Measurements from ENCODE around the gene SLC13A5.
"Not testable (repeated sequence)": the region's sequence is repeated elsewhere in the genome, so short reads cannot be mapped to it uniquely, and the experiment has no call there.

Gene SLC13A5

DNA sequence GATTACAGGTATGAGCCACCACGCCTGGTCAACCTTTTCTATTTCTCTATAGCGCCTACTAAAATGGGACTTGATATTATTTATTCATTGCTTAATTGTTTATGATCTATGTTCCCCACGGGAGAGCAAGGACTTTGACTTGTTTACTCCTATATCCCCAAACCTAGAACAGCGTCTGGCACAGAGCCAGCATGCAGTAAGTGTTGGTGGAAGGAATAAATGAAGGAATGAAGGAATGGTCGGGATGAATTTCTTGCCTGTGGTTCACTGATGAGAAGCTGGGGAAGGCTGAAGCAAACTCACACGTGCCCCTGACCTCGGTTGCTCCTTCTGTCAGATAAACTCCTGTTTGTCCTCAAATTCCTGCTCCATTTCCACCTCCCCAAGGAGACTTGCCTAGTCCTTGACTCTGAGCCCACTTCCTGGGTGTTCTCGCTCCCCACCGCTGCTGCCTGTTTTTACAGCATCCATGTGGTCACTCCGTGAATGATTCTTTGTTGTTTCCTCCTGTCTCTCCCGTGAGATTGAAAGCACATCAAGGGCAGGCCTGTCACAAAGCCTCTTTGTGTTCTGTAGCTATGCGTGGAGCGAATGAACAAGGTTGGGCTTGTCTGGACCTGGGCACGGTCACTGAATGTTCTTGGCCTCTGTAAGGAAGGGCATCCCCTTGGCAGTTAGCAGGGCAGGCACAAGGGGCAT is 44.3 kb downstream of the SLC13A5 start:
- TF ChIP-seq POLR2AphosphoS5 (IDR thresholded peaks at IDR 0.05; ENCODE audit: borderline replicate concordance, low read depth, low read length) (no peak), EZH2 (IDR thresholded peaks at IDR 0.05) (no peak), FOXP2 (optimal IDR thresholded peaks at IDR 0.05; ENCODE audit: control extremely low read depth, extremely low read length, insufficient read depth) (no peak)
- no peak overlapping the region for H3K27ac ChIP-seq
- H3K9me3 ChIP-seq (ENCODE audit: low read depth, low read length), result no peaks in the 10 kb centered on the region
- H3K9ac ChIP-seq (ENCODE audit: insufficient read length), result no peak overlapping the region
- no peak overlapping the region for H3K4me3 ChIP-seq
- no peak for DNase-seq (ENCODE audit: low read depth, low spot score)
- H3K36me3 ChIP-seq (ENCODE audit: insufficient read depth, low read length), result no peaks in the 10 kb centered on the region

DNA sequence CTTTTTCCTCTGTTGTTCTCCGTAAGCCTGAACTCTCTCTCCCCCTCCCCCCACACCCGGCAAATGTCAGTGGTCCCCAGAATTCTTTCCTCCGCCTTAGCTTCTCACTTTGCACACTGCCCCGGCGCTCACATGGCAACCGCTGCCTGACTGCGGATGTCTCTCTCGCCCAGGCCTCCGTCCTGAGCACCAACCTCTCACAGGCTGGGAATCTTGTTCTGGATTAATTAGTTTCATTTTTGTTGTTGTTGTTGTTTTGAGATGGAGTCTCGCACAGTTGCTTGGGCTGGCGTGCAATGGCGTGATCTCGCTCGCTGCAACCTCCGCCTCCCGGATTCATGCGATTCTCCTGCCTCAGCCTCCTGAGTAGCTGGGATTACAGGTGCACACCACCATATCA is 45.0 kb downstream of the SLC13A5 start:
- no peak overlapping the region for H3K4me3 ChIP-seq
- no peak for TF ChIP-seq FOXP2 (optimal IDR thresholded peaks at IDR 0.05; ENCODE audit: control extremely low read depth, extremely low read length, insufficient read depth)
- no peak for TF ChIP-seq EZH2 (IDR thresholded peaks at IDR 0.05)
- TF ChIP-seq POLR2AphosphoS5 (IDR thresholded peaks at IDR 0.05; ENCODE audit: borderline replicate concordance, low read depth, low read length), result no peak
- no peaks in the 10 kb centered on the region for H3K36me3 ChIP-seq (ENCODE audit: insufficient read depth, low read length)
- no peak for DNase-seq (ENCODE audit: low read depth, low spot score)
- no peak overlapping the region for H3K27ac ChIP-seq
- H3K9ac ChIP-seq (ENCODE audit: insufficient read length), result no peak overlapping the region
- H3K9me3 ChIP-seq (ENCODE audit: low read depth, low read length), result no peaks in the 10 kb centered on the region

DNA sequence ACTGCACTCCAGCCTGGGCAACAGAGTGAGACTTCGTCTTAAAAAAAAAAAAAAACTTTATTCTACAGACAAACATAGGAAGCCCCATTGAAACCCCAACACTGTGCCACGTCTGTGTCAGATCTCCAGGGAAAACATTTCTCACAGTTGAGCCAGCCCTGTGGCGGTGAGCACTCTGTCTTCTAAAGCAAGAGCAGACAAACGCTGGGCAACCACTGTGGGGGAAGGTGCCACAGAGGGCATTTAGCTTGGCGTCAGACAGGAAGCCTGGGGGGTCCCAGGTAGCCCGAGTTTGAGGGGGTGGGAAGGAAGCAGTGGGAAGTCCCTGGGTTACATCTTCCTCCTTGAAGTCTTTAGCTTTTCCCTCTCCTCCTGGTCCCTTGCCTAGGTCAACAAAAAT is 45.7 kb downstream of the SLC13A5 start:
- H3K27ac ChIP-seq, result no peak overlapping the region
- no peak for TF ChIP-seq POLR2AphosphoS5 (IDR thresholded peaks at IDR 0.05; ENCODE audit: borderline replicate concordance, low read depth, low read length)
- no peak for TF ChIP-seq FOXP2 (optimal IDR thresholded peaks at IDR 0.05; ENCODE audit: control extremely low read depth, extremely low read length, insufficient read depth)
- TF ChIP-seq EZH2 (IDR thresholded peaks at IDR 0.05), result no peak

DNA sequence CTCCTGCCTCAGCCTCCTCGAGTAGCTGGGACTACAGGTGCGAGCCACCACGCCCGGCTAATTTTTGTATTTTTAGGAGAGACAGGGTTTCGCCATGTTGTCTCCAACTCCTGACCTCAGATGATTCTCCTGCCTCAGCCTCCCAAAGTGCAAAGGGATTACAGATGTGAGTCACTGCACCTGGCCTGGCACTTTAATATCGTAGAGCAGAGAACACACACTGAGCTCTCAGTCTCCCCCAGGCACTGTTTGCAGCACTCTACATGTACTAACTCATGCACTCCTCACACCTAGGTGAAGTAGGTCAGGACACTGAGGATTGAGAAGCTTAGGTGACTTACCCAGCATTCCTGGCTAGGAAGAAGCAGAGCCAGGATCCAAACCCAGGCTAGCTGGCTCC is 46.6 kb downstream of the SLC13A5 start:
- H3K36me3 ChIP-seq (ENCODE audit: insufficient read depth, low read length), result no peaks in the 10 kb centered on the region
- no peak overlapping the region for H3K4me3 ChIP-seq
- H3K9ac ChIP-seq (ENCODE audit: insufficient read length), result no peak overlapping the region
- no peak for DNase-seq (ENCODE audit: low read depth, low spot score)
- H3K27ac ChIP-seq, result no peak overlapping the region
- H3K9me3 ChIP-seq (ENCODE audit: low read depth, low read length), result no peaks in the 10 kb centered on the region
- TF ChIP-seq POLR2AphosphoS5 (IDR thresholded peaks at IDR 0.05; ENCODE audit: borderline replicate concordance, low read depth, low read length) (no peak), EZH2 (IDR thresholded peaks at IDR 0.05) (no peak), FOXP2 (optimal IDR thresholded peaks at IDR 0.05; ENCODE audit: control extremely low read depth, extremely low read length, insufficient read depth) (no peak)

More for the DNA sequence above, 45.7 kb downstream of the SLC13A5 start:
- Histone ChIP-seq H3K4me3 (no peak overlapping the region), H3K9ac (ENCODE audit: insufficient read length) (no peak overlapping the region), H3K36me3 (ENCODE audit: insufficient read depth, low read length) (no peaks in the 10 kb centered on the region), H3K9me3 (ENCODE audit: low read depth, low read length) (no peaks in the 10 kb centered on the region)
- DNase-seq (ENCODE audit: low read depth, low spot score), result no peak

DNA sequence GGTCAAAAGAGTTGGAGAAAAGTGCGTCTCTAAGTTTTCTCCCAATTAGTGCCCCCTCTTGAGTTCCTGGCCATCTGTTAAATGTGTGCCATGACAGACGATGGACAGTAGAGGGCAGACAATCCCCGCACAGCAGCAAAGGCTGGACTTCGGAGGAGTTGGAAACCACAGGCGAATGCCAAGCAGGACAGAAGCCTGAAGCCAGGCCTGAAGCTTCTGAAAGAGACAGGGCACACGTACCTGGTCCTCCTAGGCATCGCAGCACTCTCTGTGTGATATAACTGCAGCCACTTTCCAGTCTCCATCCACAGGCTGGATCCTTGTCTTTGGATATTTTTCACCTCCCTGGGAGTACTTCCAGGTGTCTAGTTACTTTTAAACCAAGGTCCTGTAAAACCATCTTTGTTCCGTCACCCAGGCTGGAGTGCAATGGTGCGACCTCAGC is 47.1 kb downstream of the SLC13A5 start:
- no peak overlapping the region for H3K9ac ChIP-seq (ENCODE audit: insufficient read length)
- no peaks in the 10 kb centered on the region for H3K36me3 ChIP-seq (ENCODE audit: insufficient read depth, low read length)
- no peak overlapping the region for H3K4me3 ChIP-seq
- DNase-seq (ENCODE audit: low read depth, low spot score), result no peak
- no peak overlapping the region for H3K27ac ChIP-seq
- TF ChIP-seq EZH2 (IDR thresholded peaks at IDR 0.05) (no peak), FOXP2 (optimal IDR thresholded peaks at IDR 0.05; ENCODE audit: control extremely low read depth, extremely low read length, insufficient read depth) (no peak), POLR2AphosphoS5 (IDR thresholded peaks at IDR 0.05; ENCODE audit: borderline replicate concordance, low read depth, low read length) (no peak)
- H3K9me3 ChIP-seq (ENCODE audit: low read depth, low read length), result no peaks in the 10 kb centered on the region

DNA sequence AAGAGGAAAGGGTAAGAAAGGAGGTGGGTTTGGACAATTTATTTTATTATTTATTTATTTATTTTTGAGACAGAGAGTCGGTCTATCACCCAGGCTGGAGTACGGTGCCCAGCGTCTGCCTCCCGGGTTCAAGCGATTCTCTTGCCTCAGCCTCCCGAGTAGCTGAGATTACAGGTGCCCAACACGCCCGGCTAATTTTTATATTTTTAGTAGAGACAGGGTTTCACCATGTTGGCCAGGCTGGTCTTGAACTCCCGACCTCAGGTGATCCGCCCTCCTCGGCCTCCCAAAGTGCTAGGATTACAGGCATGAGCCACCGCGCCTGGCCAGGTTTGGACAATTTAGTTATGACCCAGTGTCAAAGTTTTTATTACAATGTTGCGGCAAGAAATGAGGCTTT is 50.0 kb downstream of the SLC13A5 start:
- H3K9me3 ChIP-seq (ENCODE audit: low read depth, low read length), result not testable (repeated sequence)

DNA sequence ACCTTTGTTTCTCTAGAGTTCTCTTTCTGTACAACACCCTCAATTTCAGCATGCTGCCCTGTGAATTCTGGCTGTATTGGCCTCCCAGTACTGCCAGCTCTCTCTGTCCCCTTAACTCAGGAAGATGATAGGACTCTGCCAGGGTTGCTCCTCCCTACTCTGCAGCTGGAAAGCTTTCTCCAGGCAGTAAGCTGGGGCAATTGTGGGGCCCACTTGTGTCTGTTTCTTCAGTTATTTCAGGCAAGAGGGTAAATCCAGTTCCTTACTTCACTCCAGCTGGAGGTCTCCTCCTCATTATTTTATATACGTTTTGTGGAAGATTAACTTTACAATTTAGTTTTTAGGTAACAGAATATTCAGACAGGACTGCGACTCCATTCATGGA is 51.7 kb downstream of the SLC13A5 start:
- no peak for TF ChIP-seq FOXP2 (optimal IDR thresholded peaks at IDR 0.05; ENCODE audit: control extremely low read depth, extremely low read length, insufficient read depth)

More for the DNA sequence above, 50.0 kb downstream of the SLC13A5 start:
- H3K9ac ChIP-seq (ENCODE audit: insufficient read length); H3K27ac ChIP-seq; H3K4me3 ChIP-seq; H3K36me3 ChIP-seq (ENCODE audit: insufficient read depth, low read length); DNase-seq (ENCODE audit: low read depth, low spot score): not testable (repeated sequence)

DNA sequence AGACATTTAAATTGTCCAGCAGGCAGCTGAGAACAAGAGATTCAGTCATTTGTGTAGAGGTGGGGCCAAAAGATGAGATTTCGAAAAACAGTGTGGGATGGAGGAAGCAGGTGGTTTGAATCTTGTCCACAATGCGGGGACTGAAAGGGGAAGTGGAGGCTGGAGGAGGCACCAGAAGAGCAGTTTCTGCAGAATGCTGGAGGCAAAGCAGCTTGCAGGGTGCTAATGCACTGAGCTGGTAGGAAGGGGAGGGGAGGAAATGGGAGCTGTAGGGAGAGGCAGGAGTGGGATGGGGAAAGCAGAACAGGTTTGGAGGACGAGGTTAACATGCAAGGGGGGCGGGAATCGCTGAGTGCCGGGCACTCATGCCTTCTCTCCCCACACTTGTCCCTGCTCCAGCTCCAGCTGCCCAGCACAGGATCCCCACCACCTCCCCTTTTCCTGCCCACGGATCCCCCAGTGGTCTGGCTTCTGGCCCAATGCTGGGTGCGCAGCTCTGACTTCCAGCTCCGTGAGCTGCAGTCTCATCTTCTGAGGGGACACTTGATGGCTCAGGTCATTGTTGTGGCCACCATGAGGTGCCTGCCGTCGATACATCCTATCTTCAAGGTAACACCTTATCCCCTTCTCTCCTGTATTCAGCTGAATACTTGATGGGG is 52.2 kb downstream of the SLC13A5 start:
- TF ChIP-seq FOXP2 (optimal IDR thresholded peaks at IDR 0.05; ENCODE audit: control extremely low read depth, extremely low read length, insufficient read depth) (no peak), EZH2 (IDR thresholded peaks at IDR 0.05) (no peak), POLR2AphosphoS5 (IDR thresholded peaks at IDR 0.05; ENCODE audit: borderline replicate concordance, low read depth, low read length) (no peak)
- no peaks in the 10 kb centered on the region for H3K9me3 ChIP-seq (ENCODE audit: low read depth, low read length)
- H3K9ac ChIP-seq (ENCODE audit: insufficient read length), result no peak overlapping the region
- no peak overlapping the region for H3K27ac ChIP-seq
- DNase-seq (ENCODE audit: low read depth, low spot score), result no peak
- no peaks in the 10 kb centered on the region for H3K36me3 ChIP-seq (ENCODE audit: insufficient read depth, low read length)
- H3K4me3 ChIP-seq, result no peak overlapping the region

More for the DNA sequence above, 51.7 kb downstream of the SLC13A5 start:
- no peak overlapping the region for H3K9ac ChIP-seq (ENCODE audit: insufficient read length)
- H3K4me3 ChIP-seq, result no peak overlapping the region
- no peaks in the 10 kb centered on the region for H3K36me3 ChIP-seq (ENCODE audit: insufficient read depth, low read length)
- H3K27ac ChIP-seq, result no peak overlapping the region
- H3K9me3 ChIP-seq (ENCODE audit: low read depth, low read length), result no peaks in the 10 kb centered on the region
- no peak for DNase-seq (ENCODE audit: low read depth, low spot score)

DNA sequence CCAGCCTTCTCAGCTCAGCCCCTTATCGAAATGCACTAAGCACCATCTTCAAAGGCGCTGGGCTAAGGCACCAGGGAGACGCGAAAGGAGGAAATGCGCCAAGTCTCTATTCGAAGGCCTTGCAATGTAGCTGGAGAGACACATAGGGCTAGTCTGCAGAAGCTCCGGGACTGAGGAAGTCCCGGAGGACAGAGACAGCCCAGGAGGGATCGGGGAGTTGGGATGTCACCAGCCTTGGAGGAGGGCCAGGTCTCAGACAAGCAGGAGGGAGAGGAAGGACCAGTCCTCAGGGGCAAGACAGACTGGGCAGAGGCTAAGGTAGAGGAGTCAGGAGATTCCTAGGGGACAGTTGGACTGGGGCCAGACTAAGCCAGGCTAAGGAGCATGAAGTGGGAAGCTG is 53.1 kb downstream of the SLC13A5 start:
- no peak overlapping the region for H3K9ac ChIP-seq (ENCODE audit: insufficient read length)
- no peak overlapping the region for H3K27ac ChIP-seq
- TF ChIP-seq POLR2AphosphoS5 (IDR thresholded peaks at IDR 0.05; ENCODE audit: borderline replicate concordance, low read depth, low read length) (no peak), EZH2 (IDR thresholded peaks at IDR 0.05) (no peak), FOXP2 (optimal IDR thresholded peaks at IDR 0.05; ENCODE audit: control extremely low read depth, extremely low read length, insufficient read depth) (no peak)
- DNase-seq (ENCODE audit: low read depth, low spot score), result no peak
- H3K4me3 ChIP-seq, result no peak overlapping the region
- H3K36me3 ChIP-seq (ENCODE audit: insufficient read depth, low read length), result no peaks in the 10 kb centered on the region
- no peaks in the 10 kb centered on the region for H3K9me3 ChIP-seq (ENCODE audit: low read depth, low read length)

DNA sequence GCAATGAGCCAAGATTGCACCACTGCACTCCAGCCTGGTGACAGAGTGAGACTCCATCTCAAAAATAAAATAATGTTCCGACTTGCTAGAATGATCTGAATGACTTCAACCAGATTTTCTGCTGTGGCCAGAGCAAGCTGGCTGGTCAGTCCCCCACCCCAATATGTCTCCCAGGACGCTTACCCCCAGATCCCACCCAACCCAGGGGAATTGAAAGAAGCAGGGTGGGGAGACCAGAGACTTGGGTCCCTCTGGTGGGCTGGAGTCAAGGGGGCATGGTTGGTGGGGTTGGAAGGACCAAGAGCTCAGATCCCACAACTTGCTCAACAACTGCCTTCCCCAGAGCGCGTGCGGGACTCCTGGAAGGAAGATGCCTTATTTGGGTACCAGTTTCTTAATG is 54.8 kb downstream of the SLC13A5 start:
- H3K36me3 ChIP-seq (ENCODE audit: insufficient read depth, low read length); H3K9ac ChIP-seq (ENCODE audit: insufficient read length); DNase-seq (ENCODE audit: low read depth, low spot score); H3K9me3 ChIP-seq (ENCODE audit: low read depth, low read length); H3K4me3 ChIP-seq; H3K27ac ChIP-seq: not testable (repeated sequence)
